Measurements from ENCODE around the gene ACTN1.

- TF ChIP-seq CTCF (conservative IDR thresholded peaks at IDR 0.05) (no peak), ZFX (IDR thresholded peaks at IDR 0.05) (no peak)
These were observed 35.1 kb upstream of the ACTN1 start for GRCh38 chr14:69013943-69014782.
